Hepatocyte (in vitro differentiated cells): ENCODE results near the gene CACNA1C.

Source experiments
- CTCF ChIP-seq: fragments of 200-600 bp; sonication (generic); IDR thresholded peaks from 2 replicates; pipeline ENCODE4 v1.5.1; 2016; ENCODE audit warnings: antibody characterized with exemption, mild to moderate bottlenecking; ENCODE audit not compliant: poor library complexity
- EZH2 ChIP-seq: fragments of 200-600 bp; sonication (generic); IDR thresholded peaks from 2 replicates; pipeline ENCODE4 v1.6.1; 2016; ENCODE audit warnings: antibody characterized with exemption, mild to moderate bottlenecking, borderline replicate concordance

DNA sequence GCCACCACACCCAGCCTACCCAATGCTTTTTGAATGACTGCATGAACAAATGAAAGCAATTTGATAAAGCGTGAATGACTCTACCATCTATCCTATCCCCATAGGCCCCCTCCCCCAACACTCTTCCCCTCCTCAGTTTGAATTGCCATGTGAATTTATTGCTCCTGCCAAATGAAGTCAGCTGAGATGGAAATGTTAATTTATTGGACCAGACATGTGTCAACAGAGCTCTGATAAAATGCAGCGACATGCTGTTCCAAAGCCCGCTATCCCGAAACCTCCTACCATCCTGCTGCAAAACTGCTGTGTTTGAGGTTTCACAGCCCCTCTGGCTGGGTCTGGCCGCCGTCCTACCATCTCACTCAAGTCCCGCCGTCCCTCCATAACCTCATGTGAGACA lies 360.5 kb downstream of the CACNA1C start:
- TF ChIP-seq CTCF (no peak), EZH2 (no peak)
